Caco-2 (cell line): ENCODE results near the gene PNMT. TPM values are rescaled to one million over a fixed set of nuclear protein-coding genes. Genes with fewer than 3 reads are reported as not detected.

ENCODE experiments used
- BruUV-seq: library from RNA; stranded (reverse); fragments of 400-500 nt; replicated peaks from 2 replicates; lab custom pipeline; 2021; lab: Mats Ljungman, UMichigan
- CTCF ChIA-PET: fragments of 300-600 bp; sonication (Branson Sonifier 250); formaldehyde crosslinking; loops from one replicate; lab custom pipeline; 2022; ENCODE audit warnings: antibody characterized with exemption; lab: Charles Lee
- POLR2A ChIA-PET: fragments of 300-600 bp; sonication (Branson Sonifier 250); formaldehyde crosslinking; loops from one replicate; lab custom pipeline; 2022; ENCODE audit warnings: antibody characterized with exemption; lab: Charles Lee
- DNase-seq, 2 experiments: peaks; one replicate each; pipeline versions ENCODE4 v3.0.0 to v3.0.0-alpha.2; 2020 to 2022
- H3K27me3 ChIP-seq: replicated peaks from 2 replicates; pipeline ENCODE4 v1.6.0; 2011; ENCODE audit warnings: low read length; ENCODE audit not compliant: control insufficient read depth, insufficient read depth
- H3K36me3 ChIP-seq: 2 replicates; pipeline ENCODE4 v1.5.1; 2011; ENCODE audit warnings: low read length; ENCODE audit not compliant: control insufficient read depth, insufficient read depth
- H3K4me1 ChIP-seq: fragments of 250-450 bp; sonication (Bioruptor Pico); 2 replicates; pipeline ENCODE4 v1.5.1; 2020; ENCODE audit warnings: mild to moderate bottlenecking
- H3K4me3 ChIP-seq: 2 replicates; pipeline ENCODE4 v1.5.1; 2011; ENCODE audit warnings: low read depth, mild to moderate bottlenecking, control low read depth, low read length
- H3K9me3 ChIP-seq: fragments of 250-450 bp; sonication (Bioruptor Pico); 2 replicates; pipeline ENCODE4 v1.5.1; 2020; ENCODE audit warnings: mild to moderate bottlenecking, moderate library complexity
- H3K27ac Mint-ChIP-seq: one replicate; pipeline ENCODE4 v1.8.0; 2022; ENCODE audit warnings: mixed read lengths; ENCODE audit not compliant: unreplicated experiment
- H3K27me3 Mint-ChIP-seq: one replicate; pipeline ENCODE4 v1.8.0; 2022; ENCODE audit warnings: mixed read lengths; ENCODE audit not compliant: insufficient read depth, unreplicated experiment
- H3K36me3 Mint-ChIP-seq: one replicate; pipeline ENCODE4 v1.8.0; 2022; ENCODE audit warnings: mild to moderate bottlenecking, mixed read lengths; ENCODE audit not compliant: insufficient read depth, unreplicated experiment
- H3K4me1 Mint-ChIP-seq: one replicate; pipeline ENCODE4 v1.8.0; 2022; ENCODE audit warnings: low read depth, mixed read lengths; ENCODE audit not compliant: unreplicated experiment
- H3K4me3 Mint-ChIP-seq: one replicate; pipeline ENCODE4 v1.8.0; 2022; ENCODE audit warnings: mild to moderate bottlenecking, moderate library complexity, mixed read lengths; ENCODE audit not compliant: unreplicated experiment
- H3K9me3 Mint-ChIP-seq: one replicate; pipeline ENCODE4 v1.8.0; 2022; ENCODE audit warnings: mixed read lengths; ENCODE audit not compliant: unreplicated experiment
- CTCF ChIP-seq, 2 experiments: fragments of 200-600 bp in 1 of 2; IDR thresholded peaks; 1 replicate in 1 of 2; 2 replicates in 1 of 2; pipeline versions ENCODE4 v1.5.1 to v1.8.0; 2011 to 2022; ENCODE audit warnings: antibody characterized with exemption in 1 of 2, control low read depth in 1 of 2, inconsistent platforms in 1 of 2, low read depth in 1 of 2, low read length in 1 of 2, mild to moderate bottlenecking in 1 of 2, moderate library complexity in 1 of 2; ENCODE audit not compliant: insufficient read depth in 1 of 2, severe bottlenecking in 1 of 2, unreplicated experiment in 1 of 2
- intact Hi-C: fragments of 100-400 bp; cut with micrococcal nuclease; formaldehyde crosslinking; loops from one replicate; pipeline ENCODE4 v1.10.0; 2022; ENCODE audit not compliant: unreplicated experiment
- total RNA-seq: library from RNA; stranded (reverse); gene quantifications from 2 replicates; pipeline ENCODE4 v1.2.3, GENCODE V29; 2022

The PNMT gene
- total RNA-seq, 1 experiment from 2014 or later = not detected

GRCh38 chr17:39670746-39671145 lies 2.5 kb downstream of the PNMT start:
- no peak for DNase-seq
- Histone ChIP-seq H3K36me3 (no peaks in the 10 kb centered on the region), H3K4me1 (peaks cover 24% of the 10 kb centered on the region), H3K9me3 (no peaks in the 10 kb centered on the region), H3K4me3 (no peak overlapping the region), H3K27me3 (no peaks in the 10 kb centered on the region)
- H3K4me1 Mint-ChIP-seq = peaks cover 12% of the 10 kb centered on the region
- H3K36me3 Mint-ChIP-seq = peaks cover 6% of the 10 kb centered on the region
- peaks cover 4% of the 10 kb centered on the region for H3K27me3 Mint-ChIP-seq
- H3K9me3 Mint-ChIP-seq = no peaks in the 10 kb centered on the region
- intact Hi-C loops = no loop called here
- ChIA-PET POLR2A (no interaction called here), CTCF (interaction anchor here (0.8 to 4.9 kb wide), 7 partner anchors 12 to 123 kb away, joined by 3 to 44 read pairs (median 4); partner anchors contain the start of gene PGAP3)
- no peak for TF ChIP-seq CTCF (IDR thresholded peaks at IDR 0.05; ENCODE audit: insufficient read depth in 1 of 2, low read depth in 1 of 2, low read length in 1 of 2, severe bottlenecking in 1 of 2, unreplicated experiment in 1 of 2)
- BruUV-seq = no TSS peak
- H3K27ac Mint-ChIP-seq = no peak overlapping the region
- H3K4me3 Mint-ChIP-seq = no peak overlapping the region

- Mint-ChIP-seq H3K9me3 (no peaks in the 10 kb centered on the region), H3K4me3 (no peak overlapping the region), H3K27ac (no peak overlapping the region), H3K4me1 (peaks cover 12% of the 10 kb centered on the region), H3K27me3 (peaks cover 4% of the 10 kb centered on the region), H3K36me3 (peaks cover 11% of the 10 kb centered on the region)
- peak in 1 of 2 experiments; percentile 60 for DNase-seq
- Histone ChIP-seq H3K9me3 (no peaks in the 10 kb centered on the region), H3K4me1 (peaks cover 25% of the 10 kb centered on the region), H3K36me3 (no peaks in the 10 kb centered on the region), H3K27me3 (no peaks in the 10 kb centered on the region), H3K4me3 (no peak overlapping the region)
- ChIA-PET CTCF (interaction anchor here (0.6 to 4.9 kb wide), 15 partner anchors 16 to 362 kb away, joined by 3 to 44 read pairs (median 3); partner anchors contain the start of genes ERBB2, PGAP3 and STARD3), POLR2A (no interaction called here)
- intact Hi-C loops = loop anchor here (1.0 kb wide), 1 partner anchor 50 kb away; no protein-coding TSS in a partner anchor
- BruUV-seq = no TSS peak
- TF ChIP-seq CTCF (IDR thresholded peaks at IDR 0.05; ENCODE audit: insufficient read depth in 1 of 2, low read depth in 1 of 2, low read length in 1 of 2, severe bottlenecking in 1 of 2, unreplicated experiment in 1 of 2) = peak; percentile 69 to 76
Measured at GRCh38 chr17:39671651-39672521, 3.6 kb downstream of the PNMT start.

GRCh38 chr17:39672522-39673334 lies 4.5 kb downstream of the PNMT start:
- H3K27me3 ChIP-seq = no peaks in the 10 kb centered on the region
- ChIA-PET CTCF (interaction anchor here (0.8 to 4.9 kb wide), 11 partner anchors 15 to 66 kb away, joined by 3 to 44 read pairs (median 3); partner anchors contain the start of genes PGAP3 and STARD3), POLR2A (no interaction called here)
- no peaks in the 10 kb centered on the region for H3K9me3 ChIP-seq
- H3K9me3 Mint-ChIP-seq = no peaks in the 10 kb centered on the region
- peaks cover 4% of the 10 kb centered on the region for H3K27me3 Mint-ChIP-seq
- BruUV-seq = no TSS peak
- no peak for TF ChIP-seq CTCF (IDR thresholded peaks at IDR 0.05; ENCODE audit: insufficient read depth in 1 of 2, low read depth in 1 of 2, low read length in 1 of 2, severe bottlenecking in 1 of 2, unreplicated experiment in 1 of 2)
- intact Hi-C loops = loop anchor here (1.0 kb wide), 1 partner anchor 50 kb away; no protein-coding TSS in a partner anchor
- no peak overlapping the region for H3K27ac Mint-ChIP-seq
- DNase-seq = no peak
- no peaks in the 10 kb centered on the region for H3K36me3 ChIP-seq
- peaks cover 12% of the 10 kb centered on the region for H3K4me1 Mint-ChIP-seq
- no peak overlapping the region for H3K4me3 Mint-ChIP-seq
- H3K4me3 ChIP-seq = no peak overlapping the region
- H3K36me3 Mint-ChIP-seq = peaks cover 11% of the 10 kb centered on the region
- H3K4me1 ChIP-seq = peaks cover 19% of the 10 kb centered on the region
